Body of pancreas (tissue), 4 donors: ENCODE measurements around the gene MAN2A1. TPM values are rescaled to one million over a fixed set of nuclear protein-coding genes. Genes with fewer than 3 reads are reported as not detected.

Experiments used
- ATAC-seq: fragments of 150-250 bp; one replicate; pipeline ENCODE4 v1.9.1; 2016
- DNase-seq, 4 donors: peaks; one replicate each; pipeline ENCODE4 v3.0.0-alpha.2; 2019
- H3K27ac ChIP-seq, 4 donors: fragments of 200-600 bp; sonication (generic); 1 replicate in 3 of 4; 2 replicates in 1 of 4; pipeline versions ENCODE4 v1.5.1 to v1.6.1; 2016 to 2019; ENCODE audit warnings: mild to moderate bottlenecking in 1 of 4, mixed read lengths in 1 of 4, moderate library complexity in 1 of 4
- H3K27me3 ChIP-seq, 2 donors: fragments of 200-600 bp; sonication (generic); one replicate each; pipeline ENCODE4 v1.6.0; 2016; ENCODE audit warnings: mild to moderate bottlenecking in 1 of 2
- H3K36me3 ChIP-seq, 2 donors: fragments of 200-600 bp; sonication (generic); replicated peaks in 1 of 2; 2 replicates each; pipeline ENCODE4 v1.5.1; 2016; ENCODE audit warnings: low read depth in 2 of 2; ENCODE audit not compliant: insufficient read depth in 1 of 2
- H3K4me1 ChIP-seq: fragments of 200-600 bp; sonication (generic); one replicate; pipeline ENCODE4 v1.6.0; 2016
- H3K4me3 ChIP-seq, 2 donors: fragments of 200-600 bp; sonication (generic); 1 replicate in 1 of 2; 2 replicates in 1 of 2; pipeline ENCODE4 v1.5.1; 2016 to 2019
- H3K9me3 ChIP-seq, 3 donors: fragments of 200-600 bp; sonication (generic); 1 replicate in 2 of 3; 2 replicates in 1 of 3; pipeline ENCODE4 v1.5.1; 2016
- CTCF ChIP-seq, 7 experiments: fragments of 450-650 bp in 4 of 7; fragments of 200-600 bp in 3 of 7; sonication (generic) in 3 of 7; IDR thresholded peaks; one replicate each; pipeline ENCODE4 v1.5.1; 2016 to 2019; ENCODE audit warnings: antibody characterized with exemption in 7 of 7
- POLR2A ChIP-seq, 3 donors: fragments of 450-650 bp; IDR thresholded peaks; one replicate each; pipeline ENCODE4 v1.6.1; 2016; ENCODE audit warnings: antibody characterized with exemption in 3 of 3, mild to moderate bottlenecking in 2 of 3
- WGBS, 2 donors: methylation state at CpG; one replicate each; pipeline ENCODE4 v1.1.5; 2017; 5-methylcytosine and 5-hydroxymethylcytosine counted together
- intact Hi-C: fragments of 100-400 bp; cut with DNase I; formaldehyde crosslinking; loops from one replicate; pipeline ENCODE4 v1.15.1; 2023
- total RNA-seq, 2 donors: library from RNA; depleted of rRNA; stranded (reverse); fragments of >200 nt; gene quantifications; one replicate each; pipeline ENCODE4 v1.1.0, GENCODE V29; 2016

The MAN2A1 gene
- total RNA-seq, 2 donors from 2014 or later, result 43.8 to 61.7 TPM

GRCh38 chr5:109725135-109725534 is 35.4 kb downstream of the MAN2A1 start:
- Histone ChIP-seq H3K4me1 (no peaks in the 10 kb centered on the region), H3K27me3 (no peaks in the 10 kb centered on the region), H3K4me3 (no peak overlapping the region), H3K27ac (no peak overlapping the region), H3K36me3 (no peaks in the 10 kb centered on the region), H3K9me3 (no peaks in the 10 kb centered on the region)
- TF ChIP-seq POLR2A (IDR thresholded peaks at IDR 0.05), result no peak
- no peak for TF ChIP-seq CTCF (IDR thresholded peaks at IDR 0.05)
- WGBS, 2 donors, result 75 to 100% methylated on average over 1 to 2 of the region's 2 CpGs
- intact Hi-C loops, result no loop called here
- DNase-seq (peak in 1 of 4 donors; percentile 19), ATAC-seq (no peak)

- Histone ChIP-seq H3K9me3 (no peaks in the 10 kb centered on the region), H3K4me1 (peaks cover 39% of the 10 kb centered on the region), H3K36me3 (no peaks in the 10 kb centered on the region), H3K27ac (peak overlapping the region in 1 of 4 donors; percentile 16), H3K4me3 (no peak overlapping the region), H3K27me3 (no peaks in the 10 kb centered on the region)
- peak in 2 of 4 donors; percentile 47 for DNase-seq
- intact Hi-C loops, result no loop called here
- 48 to 59% methylated on average over 4 of the region's 4 CpGs for WGBS, 2 donors
- TF ChIP-seq CTCF (IDR thresholded peaks at IDR 0.05) (no peak), POLR2A (IDR thresholded peaks at IDR 0.05) (no peak)
- ATAC-seq, result peak; percentile 48
Observed at GRCh38 chr5:109739741-109740728, 50.3 kb downstream of the MAN2A1 start.

GRCh38 chr5:109740966-109741365 is 51.2 kb downstream of the MAN2A1 start:
- Histone ChIP-seq H3K27ac (no peak overlapping the region), H3K36me3 (no peaks in the 10 kb centered on the region), H3K4me1 (peaks cover 39% of the 10 kb centered on the region), H3K9me3 (no peaks in the 10 kb centered on the region), H3K27me3 (no peaks in the 10 kb centered on the region), H3K4me3 (no peak overlapping the region)
- ATAC-seq (no peak), DNase-seq (no peak)
- TF ChIP-seq CTCF (IDR thresholded peaks at IDR 0.05) (no peak), POLR2A (IDR thresholded peaks at IDR 0.05) (no peak)
- 41 to 75% methylated on average over 1 of the region's 1 CpG for WGBS, 2 donors
- intact Hi-C loops, result no loop called here

GRCh38 chr5:109741390-109741789 is 51.7 kb downstream of the MAN2A1 start:
- WGBS, 2 donors, result 84 to 85% methylated on average over 1 of the region's 1 CpG
- DNase-seq (no peak), ATAC-seq (no peak)
- Histone ChIP-seq H3K9me3 (no peaks in the 10 kb centered on the region), H3K27ac (no peak overlapping the region), H3K4me3 (no peak overlapping the region), H3K36me3 (no peaks in the 10 kb centered on the region), H3K4me1 (peaks cover 39% of the 10 kb centered on the region), H3K27me3 (no peaks in the 10 kb centered on the region)
- TF ChIP-seq POLR2A (IDR thresholded peaks at IDR 0.05) (no peak), CTCF (IDR thresholded peaks at IDR 0.05) (no peak)
- intact Hi-C loops, result no loop called here
